Measurements from ENCODE around the gene MEX3A. TPM values are rescaled to one million over a fixed set of nuclear protein-coding genes. Genes with fewer than 3 reads are reported as not detected.

The MEX3A gene
- total RNA-seq, 2 experiments from 2014 or later = 0.34 to 0.35 TPM

DNA sequence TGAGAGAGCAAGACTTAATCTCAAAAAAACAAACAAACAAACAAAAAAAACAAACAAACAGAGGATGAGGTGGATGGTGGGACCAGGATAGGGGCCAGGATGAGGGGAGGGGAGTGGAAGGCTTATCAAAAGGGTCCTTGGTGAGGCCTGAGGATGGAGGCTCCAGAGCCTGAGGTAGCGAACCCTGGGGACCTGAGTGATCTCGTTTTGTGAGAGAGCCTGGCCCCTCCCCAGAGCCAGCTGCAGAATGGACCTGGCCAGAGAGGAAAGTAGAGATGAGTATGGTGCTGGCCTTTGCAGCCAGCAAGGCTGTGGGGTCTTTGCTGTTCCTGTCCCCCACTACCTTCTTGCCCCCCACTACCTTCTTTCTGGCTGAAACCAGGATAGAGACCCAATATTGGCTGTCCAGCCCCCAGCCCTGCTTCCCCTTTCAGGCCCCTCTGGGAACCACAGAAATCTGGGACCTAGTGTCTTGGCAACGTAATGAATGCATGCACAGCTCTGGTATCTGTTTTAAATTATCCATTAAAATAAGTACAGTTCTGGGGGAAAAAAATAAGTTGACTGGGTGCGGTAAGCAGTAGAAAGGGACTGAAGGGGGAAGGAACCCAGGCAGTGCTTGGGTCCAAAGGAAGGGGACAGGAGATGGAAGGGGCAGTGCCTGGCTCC is 31.2 kb upstream of the MEX3A start:
- Mint-ChIP-seq H3K36me3 (peaks cover 4% of the 10 kb centered on the region), H3K4me1 (peaks cover 37% of the 10 kb centered on the region)

DNA sequence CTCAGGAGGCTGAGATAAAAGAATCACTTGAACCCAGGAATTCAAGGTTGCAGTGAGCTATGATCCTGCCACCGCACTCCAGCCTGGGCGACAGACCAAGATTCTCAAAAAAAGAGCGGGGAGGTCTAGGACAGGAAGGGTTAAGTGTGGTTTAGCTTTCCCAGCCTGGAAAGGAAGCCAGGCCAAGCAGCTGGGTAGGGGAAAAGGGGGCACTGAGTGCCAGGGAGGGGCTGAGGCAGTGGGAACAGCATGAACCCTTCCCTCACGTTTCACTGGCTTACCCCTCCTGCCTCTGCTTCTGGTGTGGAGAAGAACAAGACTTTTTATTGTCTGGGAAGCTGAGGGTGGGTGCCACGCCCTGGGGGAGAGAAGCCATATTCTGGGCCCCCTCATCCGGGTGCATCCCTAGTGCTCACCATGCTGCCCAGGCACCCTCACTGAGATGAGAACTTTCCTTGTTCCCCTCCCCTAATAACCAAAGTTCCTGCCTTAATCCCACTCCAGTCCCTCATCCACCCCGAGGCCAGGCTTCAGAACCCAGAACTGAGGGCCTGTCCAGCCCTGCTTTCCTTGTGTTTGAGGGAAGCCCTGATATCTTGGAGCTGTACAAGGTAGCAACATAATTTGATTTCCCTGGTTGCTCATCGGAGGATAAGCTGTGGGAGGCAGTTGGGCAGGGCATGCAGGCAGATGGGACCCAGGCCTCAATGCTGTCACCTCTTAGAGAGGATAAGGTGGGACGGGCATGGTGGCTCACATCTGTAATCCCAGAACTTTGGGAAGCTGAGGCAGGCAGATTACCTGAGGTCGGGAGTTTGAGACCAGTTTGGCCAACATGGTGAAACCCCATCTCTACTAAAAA is 30.2 kb upstream of the MEX3A start:
- H3K9me3 Mint-ChIP-seq = no peaks in the 10 kb centered on the region
- H3K27me3 Mint-ChIP-seq = peaks cover 30% of the 10 kb centered on the region
- H3K4me3 Mint-ChIP-seq = no peak overlapping the region
- peaks cover 44% of the 10 kb centered on the region for H3K4me1 Mint-ChIP-seq
- DNase-seq = no peak
- no peak overlapping the region for H3K27ac Mint-ChIP-seq
- H3K36me3 Mint-ChIP-seq = peaks cover 1% of the 10 kb centered on the region

More for the DNA sequence above, 31.2 kb upstream of the MEX3A start:
- no peak for DNase-seq
- no peaks in the 10 kb centered on the region for H3K9me3 Mint-ChIP-seq
- peaks cover 30% of the 10 kb centered on the region for H3K27me3 Mint-ChIP-seq
- H3K4me3 Mint-ChIP-seq = no peak overlapping the region
- peak overlapping the region; percentile 54 for H3K27ac Mint-ChIP-seq

DNA sequence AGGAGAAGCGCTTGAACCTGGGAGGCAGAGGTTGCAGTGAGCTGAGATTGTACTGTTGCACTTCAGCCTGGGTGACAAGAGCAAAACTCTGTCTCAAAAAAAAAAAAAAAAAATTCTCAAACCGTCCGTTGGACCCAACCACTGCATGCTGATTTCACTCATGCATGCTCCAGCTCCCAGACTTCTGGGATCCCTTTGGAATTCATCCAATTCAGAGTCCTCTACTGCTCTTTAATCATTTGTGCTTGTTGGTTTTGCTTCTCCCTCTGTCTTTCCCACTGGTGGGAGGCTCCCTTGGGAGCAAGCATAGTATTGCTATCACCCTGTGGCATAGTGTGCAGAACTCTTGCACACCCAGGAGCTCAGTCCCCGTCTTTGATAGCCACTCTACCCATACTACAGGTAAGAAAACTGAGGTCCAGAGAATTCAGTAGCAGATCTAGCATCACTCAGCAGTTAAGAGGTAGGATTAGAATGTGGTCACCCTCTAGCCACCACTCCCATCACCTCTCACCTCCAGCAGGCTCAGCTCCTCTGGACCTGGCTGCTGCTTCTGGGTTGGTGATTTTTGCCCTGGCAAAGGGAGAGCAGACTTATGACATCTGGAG is 29.2 kb upstream of the MEX3A start:
- Mint-ChIP-seq H3K4me1 (peaks cover 51% of the 10 kb centered on the region), H3K4me3 (no peak overlapping the region), H3K27ac (no peak overlapping the region), H3K27me3 (peaks cover 27% of the 10 kb centered on the region), H3K36me3 (no peaks in the 10 kb centered on the region), H3K9me3 (no peaks in the 10 kb centered on the region)
- no peak for DNase-seq

DNA sequence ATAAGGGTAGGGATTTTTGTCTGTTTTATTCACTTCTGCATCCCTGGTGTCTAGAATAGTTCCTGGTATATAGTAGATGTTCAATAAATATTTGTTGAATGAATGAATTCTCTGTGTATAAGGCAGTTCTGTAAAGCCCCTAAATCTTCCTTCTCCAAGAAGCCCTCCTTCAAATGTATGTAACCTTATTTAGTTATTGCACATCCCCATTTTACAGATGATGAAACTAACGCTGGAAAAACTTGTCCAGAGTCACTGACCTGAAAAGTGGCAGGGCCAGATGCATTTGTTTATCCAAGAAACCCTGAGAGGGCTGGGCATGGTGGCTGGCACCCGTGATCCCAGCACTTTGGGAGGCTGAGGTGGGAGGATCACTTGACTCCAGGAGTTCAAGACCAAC is 28.0 kb upstream of the MEX3A start:
- H3K4me1 Mint-ChIP-seq = peaks cover 53% of the 10 kb centered on the region
- peaks cover 20% of the 10 kb centered on the region for H3K27me3 Mint-ChIP-seq

DNA sequence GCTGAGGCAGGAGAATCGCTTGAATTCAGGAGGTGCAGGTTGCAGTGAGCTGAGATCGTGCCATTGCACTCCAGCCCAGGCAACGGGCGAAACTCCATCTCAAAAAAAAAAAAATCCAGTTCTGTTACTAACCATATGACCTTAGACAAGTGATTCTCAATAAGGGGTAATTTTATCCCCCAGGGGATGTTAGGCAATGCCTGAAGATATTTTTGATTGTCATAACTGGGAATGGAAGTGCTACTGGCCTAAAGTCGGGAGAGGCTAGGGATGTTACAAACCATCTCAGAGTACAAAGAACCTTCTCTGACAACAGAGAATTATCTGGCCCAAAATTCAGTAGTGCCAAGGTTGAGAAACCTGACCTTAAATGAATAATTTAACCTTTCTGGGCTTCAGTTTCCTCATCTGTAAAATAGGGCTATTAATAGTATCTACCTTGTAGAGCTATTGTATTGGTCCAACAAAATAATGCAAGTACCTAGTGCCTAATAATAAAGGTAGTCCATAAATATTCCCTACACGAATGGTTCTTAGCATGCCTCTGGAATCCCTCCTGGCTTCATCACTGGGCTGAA is 26.5 kb upstream of the MEX3A start:
- Mint-ChIP-seq H3K27ac (no peak overlapping the region), H3K36me3 (no peaks in the 10 kb centered on the region), H3K27me3 (peaks cover 15% of the 10 kb centered on the region), H3K4me1 (peaks cover 56% of the 10 kb centered on the region), H3K9me3 (no peaks in the 10 kb centered on the region), H3K4me3 (no peak overlapping the region)
- DNase-seq = no peak

More for the DNA sequence above, 28.0 kb upstream of the MEX3A start:
- H3K9me3 Mint-ChIP-seq = no peaks in the 10 kb centered on the region
- H3K36me3 Mint-ChIP-seq = no peaks in the 10 kb centered on the region
- no peak overlapping the region for H3K27ac Mint-ChIP-seq
- no peak for DNase-seq
- no peak overlapping the region for H3K4me3 Mint-ChIP-seq

DNA sequence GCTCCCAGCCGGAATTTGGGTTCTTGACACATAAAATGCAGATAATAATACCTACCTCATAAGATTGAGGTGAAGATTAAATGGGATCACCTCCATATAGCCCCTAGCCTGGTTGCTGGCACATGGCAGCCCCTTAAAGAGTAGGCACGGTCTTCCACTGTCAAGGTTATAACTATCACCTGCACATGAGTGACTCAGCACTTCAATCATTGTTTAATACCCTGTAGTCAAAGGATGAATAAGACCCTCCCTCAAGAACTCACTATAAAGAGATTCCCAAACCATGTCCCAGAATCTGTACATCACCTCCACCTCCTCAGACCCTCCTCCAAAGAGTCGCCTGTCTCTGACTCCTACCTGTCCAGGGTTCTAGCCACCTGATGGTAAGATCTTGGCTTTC is 25.8 kb upstream of the MEX3A start:
- Mint-ChIP-seq H3K27ac (no peak overlapping the region), H3K27me3 (peaks cover 15% of the 10 kb centered on the region), H3K9me3 (no peaks in the 10 kb centered on the region), H3K4me3 (no peak overlapping the region), H3K36me3 (no peaks in the 10 kb centered on the region), H3K4me1 (peaks cover 58% of the 10 kb centered on the region)
- no peak for DNase-seq

DNA sequence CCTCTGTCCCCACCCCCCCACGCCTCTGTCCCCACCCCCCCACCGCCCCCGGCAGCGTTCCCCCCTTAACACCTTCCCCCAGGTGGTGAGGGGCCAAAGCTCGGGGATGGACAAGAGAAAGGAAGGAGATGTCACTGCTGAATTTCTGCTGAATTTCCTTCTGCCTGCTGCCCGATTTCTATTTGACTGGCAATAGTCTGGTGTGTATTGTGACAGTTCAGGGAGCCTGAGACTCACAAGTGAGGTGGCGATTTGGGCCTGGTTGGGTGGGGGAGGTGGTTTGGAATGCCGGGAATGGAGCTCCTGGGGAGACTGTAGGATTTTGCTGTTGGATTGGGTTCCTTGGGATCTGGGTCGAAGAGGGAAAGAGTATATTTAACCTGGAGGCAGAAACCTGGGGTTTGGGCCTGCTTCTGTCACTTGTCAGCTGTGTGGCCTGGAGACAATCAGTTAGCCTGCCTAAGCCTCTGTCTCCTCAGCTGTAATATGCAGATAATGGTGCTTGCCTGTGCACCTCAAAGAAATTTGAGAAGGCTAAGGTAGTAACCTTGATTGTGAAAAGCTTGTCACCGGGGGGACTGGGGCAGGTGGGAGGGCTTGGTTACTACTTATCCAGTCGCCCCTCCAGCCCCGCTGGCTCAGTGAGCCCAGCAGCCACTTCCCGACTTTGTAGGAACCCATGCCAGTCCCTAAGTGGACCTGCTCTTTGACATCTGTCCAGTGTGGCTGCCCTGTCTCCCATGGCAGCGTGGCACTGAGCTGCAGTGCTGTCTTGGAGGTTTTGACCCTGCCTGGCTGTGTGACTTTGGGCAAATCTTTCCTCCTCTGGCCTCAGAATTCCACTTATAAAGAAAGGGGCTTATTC is 24.6 kb upstream of the MEX3A start:
- no peaks in the 10 kb centered on the region for H3K9me3 Mint-ChIP-seq
- no peaks in the 10 kb centered on the region for H3K36me3 Mint-ChIP-seq
- H3K4me3 Mint-ChIP-seq = peak overlapping the region; percentile 68
- peak overlapping the region; percentile 85 for H3K27ac Mint-ChIP-seq
- H3K27me3 Mint-ChIP-seq = peaks cover 13% of the 10 kb centered on the region
- H3K4me1 Mint-ChIP-seq = peaks cover 62% of the 10 kb centered on the region
- no peak for DNase-seq

DNA sequence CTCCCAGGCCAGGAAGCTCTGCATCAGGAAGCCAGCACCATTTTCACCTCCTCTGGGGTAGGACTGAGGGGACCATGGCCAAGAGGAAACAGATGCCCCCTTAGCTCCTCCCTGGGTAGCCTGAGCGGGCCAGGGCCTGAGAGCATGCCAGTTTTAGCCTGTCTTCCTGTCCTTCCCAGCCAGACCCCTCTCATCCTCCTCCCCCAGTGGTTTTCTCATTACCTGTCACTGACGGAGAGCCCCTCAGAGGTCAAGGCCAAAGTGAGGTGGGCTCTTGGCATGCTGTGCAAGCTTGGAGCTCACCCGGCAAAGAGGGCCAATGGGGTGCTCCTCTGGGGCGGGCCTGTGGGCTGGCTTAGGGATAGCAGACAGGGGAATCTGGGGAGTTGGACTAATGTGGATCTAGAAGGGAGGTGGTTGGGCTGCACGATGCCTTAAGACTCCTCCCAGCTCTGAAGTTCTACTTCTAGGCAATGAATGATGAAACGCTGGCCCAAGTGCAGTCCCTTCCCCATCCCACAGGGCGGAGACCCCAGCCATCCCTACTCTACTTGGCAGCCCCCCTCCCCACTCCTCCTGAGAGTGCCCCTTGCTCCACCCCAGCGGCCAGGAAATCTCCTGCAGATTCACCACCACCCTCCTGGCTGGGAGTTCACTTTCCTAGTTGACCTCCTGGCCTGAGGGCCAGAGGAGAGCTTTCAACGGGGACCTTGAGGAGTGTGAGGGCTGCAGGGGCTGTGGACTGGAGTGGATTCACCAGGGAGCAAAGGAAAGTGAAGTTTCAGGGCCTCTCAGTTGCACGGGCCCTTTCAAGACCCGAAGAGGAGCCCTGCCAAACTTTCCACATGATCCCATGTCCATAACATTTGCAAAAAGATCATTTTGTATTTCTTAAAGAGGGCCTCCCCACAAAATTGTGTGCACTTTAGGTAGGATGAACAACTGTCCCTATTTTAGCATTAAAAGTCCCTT is 22.9 kb upstream of the MEX3A start:
- H3K27ac Mint-ChIP-seq = peak overlapping the region; percentile 85
- peaks cover 21% of the 10 kb centered on the region for H3K27me3 Mint-ChIP-seq
- peak overlapping the region; percentile 51 for H3K4me3 Mint-ChIP-seq
- H3K36me3 Mint-ChIP-seq = no peaks in the 10 kb centered on the region
- no peak for DNase-seq
- H3K4me1 Mint-ChIP-seq = peaks cover 72% of the 10 kb centered on the region
- H3K9me3 Mint-ChIP-seq = no peaks in the 10 kb centered on the region

DNA sequence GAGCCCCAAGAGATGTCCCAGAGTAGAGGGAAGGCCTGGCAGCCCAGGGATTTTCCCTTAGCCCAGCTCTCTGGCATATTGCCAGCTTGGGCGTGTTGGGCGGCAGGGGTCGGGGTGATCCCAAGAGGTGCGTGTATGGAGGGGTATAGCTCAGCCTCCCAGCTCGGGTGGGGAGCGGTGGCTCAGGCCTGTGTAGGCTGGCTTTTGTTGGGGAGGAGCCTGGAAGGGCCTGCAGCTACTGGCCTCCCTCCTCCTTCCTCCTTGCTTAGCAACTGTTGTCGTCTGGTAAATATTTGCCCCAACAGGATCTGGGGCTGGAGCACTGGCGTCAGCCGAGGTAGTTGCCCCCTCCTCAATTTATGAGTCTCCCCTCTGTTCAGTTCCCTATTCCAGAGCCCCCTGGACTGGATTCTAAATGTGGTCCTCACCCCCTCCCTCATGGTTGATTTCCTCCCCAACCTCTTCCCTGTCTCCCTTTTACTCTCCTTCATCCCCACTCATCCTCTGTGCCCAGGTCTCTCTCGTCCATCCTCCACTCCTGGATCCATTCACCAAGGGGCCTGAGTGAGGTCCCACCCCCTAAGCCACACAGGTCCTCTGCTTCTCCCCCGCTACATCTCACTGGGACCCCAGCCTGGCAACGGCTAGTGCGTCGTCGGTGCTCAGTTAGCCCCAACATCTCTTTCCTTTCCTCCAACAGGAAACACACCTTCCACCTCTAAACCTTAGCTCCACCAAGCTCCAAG is 22.0 kb upstream of the MEX3A start:
- H3K4me1 Mint-ChIP-seq = peaks cover 73% of the 10 kb centered on the region
- peaks cover 21% of the 10 kb centered on the region for H3K27me3 Mint-ChIP-seq
- peak overlapping the region; percentile 85 for H3K27ac Mint-ChIP-seq
- no peaks in the 10 kb centered on the region for H3K36me3 Mint-ChIP-seq
- H3K4me3 Mint-ChIP-seq = no peak overlapping the region
- peak; percentile 50 for DNase-seq
- no peaks in the 10 kb centered on the region for H3K9me3 Mint-ChIP-seq

DNA sequence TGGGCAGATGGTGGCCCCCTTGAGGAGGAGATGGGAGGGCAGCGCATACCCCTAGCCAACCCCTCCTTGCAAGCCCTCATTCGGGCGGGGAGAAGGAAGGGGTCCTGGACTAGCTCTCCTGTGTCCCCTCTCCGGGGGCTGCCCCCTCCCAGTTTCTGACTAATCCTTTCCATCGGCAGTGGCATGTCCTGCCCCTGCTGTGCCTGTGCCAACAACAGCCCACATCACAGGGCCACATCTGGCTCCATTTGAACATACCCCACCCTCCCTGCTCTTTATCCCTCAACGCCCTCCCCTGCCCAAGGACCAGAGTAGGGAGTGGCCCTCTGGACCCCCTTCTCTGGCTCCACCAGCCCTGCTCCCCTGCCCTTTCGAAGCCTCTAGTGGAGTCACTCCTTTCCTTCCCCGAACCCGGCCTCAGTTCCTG is 21.3 kb upstream of the MEX3A start:
- peak overlapping the region; percentile 85 for H3K27ac Mint-ChIP-seq
- H3K27me3 Mint-ChIP-seq = peaks cover 21% of the 10 kb centered on the region
- peak; percentile 61 for DNase-seq
- no peak overlapping the region for H3K4me3 Mint-ChIP-seq
- H3K4me1 Mint-ChIP-seq = peaks cover 71% of the 10 kb centered on the region
- no peaks in the 10 kb centered on the region for H3K9me3 Mint-ChIP-seq
- no peaks in the 10 kb centered on the region for H3K36me3 Mint-ChIP-seq

DNA sequence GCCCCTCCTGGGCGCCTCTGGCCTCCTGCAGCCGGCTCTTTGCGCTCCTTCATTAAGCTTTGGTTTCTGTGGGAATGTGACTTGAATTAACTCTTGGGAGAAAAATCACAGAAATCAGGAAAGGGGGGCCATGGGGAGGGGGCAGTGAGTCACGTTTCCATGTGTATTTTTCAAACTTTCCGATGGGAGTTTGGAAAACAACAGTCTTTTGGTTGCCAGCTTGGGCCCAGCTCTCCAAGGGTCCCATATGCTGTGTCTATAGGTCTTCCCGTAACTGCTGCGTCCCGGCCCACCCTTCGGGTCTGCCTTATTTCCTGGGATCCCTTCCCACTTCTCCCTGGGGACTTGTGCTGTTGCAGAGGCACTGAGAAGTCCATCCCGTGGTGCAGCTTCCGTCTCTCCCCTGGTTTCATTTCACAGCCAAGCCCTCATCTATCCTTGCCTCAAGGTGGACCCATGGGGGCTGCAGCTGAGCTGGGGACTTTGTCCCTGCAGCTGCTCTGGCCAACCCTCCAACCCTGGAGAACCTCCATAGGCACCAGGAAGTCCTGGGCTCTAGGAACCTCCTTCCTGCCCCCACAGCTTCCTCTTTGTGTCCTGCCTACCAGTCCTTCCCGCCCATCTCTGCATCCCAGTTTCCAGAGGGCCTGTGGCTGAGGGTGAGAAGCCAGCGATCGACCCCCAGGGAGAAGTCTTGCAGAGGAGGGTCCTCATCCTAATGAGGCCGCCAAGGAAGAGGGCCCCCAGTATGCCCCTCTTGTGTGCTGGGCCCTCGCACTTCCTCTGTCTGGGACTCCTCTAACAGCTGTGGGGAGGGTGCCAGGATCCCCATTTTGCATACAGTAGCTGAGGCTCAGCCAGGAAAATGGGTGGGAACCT is 20.6 kb upstream of the MEX3A start:
- H3K4me3 Mint-ChIP-seq = no peak overlapping the region
- H3K36me3 Mint-ChIP-seq = no peaks in the 10 kb centered on the region
- DNase-seq = no peak
- peaks cover 71% of the 10 kb centered on the region for H3K4me1 Mint-ChIP-seq
- H3K27ac Mint-ChIP-seq = no peak overlapping the region
- no peaks in the 10 kb centered on the region for H3K9me3 Mint-ChIP-seq
- H3K27me3 Mint-ChIP-seq = peaks cover 21% of the 10 kb centered on the region

DNA sequence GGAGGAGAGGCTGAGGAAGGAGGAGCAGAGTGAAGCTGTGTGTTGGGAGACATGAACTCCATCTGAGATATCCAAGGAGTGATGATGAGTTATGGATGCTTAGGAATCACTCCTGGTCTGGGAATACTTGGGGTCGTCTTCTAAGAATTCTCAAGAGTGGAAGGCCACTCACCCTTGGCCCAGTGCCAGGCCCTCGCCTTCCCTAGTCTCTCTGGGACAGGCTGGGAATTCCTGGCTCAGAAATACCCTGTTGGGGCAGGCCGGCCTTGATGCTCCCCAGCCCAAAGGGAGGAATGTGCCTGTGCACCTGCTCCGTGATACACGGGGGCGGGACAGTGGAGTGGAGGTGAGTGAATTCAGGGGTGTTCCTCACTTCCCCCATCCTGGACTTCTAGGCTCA is 19.6 kb upstream of the MEX3A start:
- Mint-ChIP-seq H3K27me3 (peaks cover 21% of the 10 kb centered on the region), H3K27ac (peak overlapping the region; percentile 59), H3K4me3 (no peak overlapping the region), H3K4me1 (peaks cover 71% of the 10 kb centered on the region), H3K9me3 (no peaks in the 10 kb centered on the region), H3K36me3 (no peaks in the 10 kb centered on the region)
- DNase-seq = no peak

Measured in activated naive CD8-positive, alpha-beta T cell treated with anti-CD3 and anti-CD28 coated beads for 36 hours (primary cell).